H1 (cell line): Measurements from ENCODE around the gene SPATS2. TPM values are rescaled to one million over a fixed set of nuclear protein-coding genes. Genes with fewer than 3 reads are reported as not detected.

Experiments used
- CTCF ChIA-PET: fragments of 300-600 bp; sonication (Branson Sonifier 250); formaldehyde crosslinking; loops from one replicate; lab custom pipeline; 2021; ENCODE audit not compliant: partially characterized antibody; lab: Charles Lee
- POLR2A ChIA-PET: fragments of 300-600 bp; sonication (Branson Sonifier 250); formaldehyde crosslinking; loops from one replicate; lab custom pipeline; 2021; ENCODE audit warnings: inconsistent platforms; ENCODE audit not compliant: partially characterized antibody; lab: Charles Lee
- DNase-seq, 2 experiments: peaks; one replicate each; pipeline versions ENCODE4 v3.0.0 to v3.0.0-alpha.2; 2010 to 2022; ENCODE audit warnings: low spot score in 2 of 2, low read depth in 1 of 2, mixed read lengths in 1 of 2
- FAIRE-seq: peaks from 2 replicates; lab custom pipeline; 2011; peaks lifted over from hg19 to GRCh38; lab: Jason Lieb, UNC
- H2AFZ ChIP-seq: 2 replicates; pipeline ENCODE4 v1.8.1; 2012; ENCODE audit warnings: low read length, inconsistent platforms
- H2AK5ac ChIP-seq: 2 replicates; pipeline ENCODE4 v1.6.1; 2013; ENCODE audit warnings: low read depth, low read length
- H2BK120ac ChIP-seq: replicated peaks from 2 replicates; pipeline ENCODE3; 2013; ENCODE audit warnings: low read depth, low read length, inconsistent platforms
- H2BK12ac ChIP-seq: 2 replicates; pipeline ENCODE4 v1.6.1; 2013; ENCODE audit warnings: low read depth, low read length
- H2BK15ac ChIP-seq: 2 replicates; pipeline ENCODE4 v1.6.1; 2013; ENCODE audit warnings: low read length
- H2BK20ac ChIP-seq: 2 replicates; pipeline ENCODE4 v1.6.1; 2013; ENCODE audit warnings: low read length
- H2BK5ac ChIP-seq: 2 replicates; pipeline ENCODE4 v1.6.1; 2013; ENCODE audit warnings: low read depth, low read length
- H3K14ac ChIP-seq: 2 replicates; pipeline ENCODE4 v1.6.1; 2013; ENCODE audit warnings: inconsistent platforms; ENCODE audit not compliant: insufficient read length
- H3K18ac ChIP-seq: 2 replicates; pipeline ENCODE4 v1.6.1; 2013; ENCODE audit warnings: low read length; ENCODE audit errors: extremely low read depth
- H3K23ac ChIP-seq: 2 replicates; pipeline ENCODE4 v1.6.1; 2013; ENCODE audit warnings: inconsistent platforms; ENCODE audit not compliant: insufficient read length
- H3K23me2 ChIP-seq: 2 replicates; pipeline ENCODE4 v1.6.1; 2013; ENCODE audit warnings: low read depth, low read length
- H3K27ac ChIP-seq: 2 replicates; pipeline ENCODE4 v1.6.1; 2011; ENCODE audit warnings: low read depth, low read length, inconsistent platforms
- H3K27me3 ChIP-seq, 4 experiments: replicated peaks in 1 of 4; 1 replicate in 1 of 4; 2 replicates in 3 of 4; pipeline versions ENCODE4 v1.6.1 to v1.8.1; 2011 to 2013; ENCODE audit warnings: low read length in 3 of 4, mild to moderate bottlenecking in 3 of 4, inconsistent platforms in 2 of 4, mixed read lengths in 2 of 4, moderate library complexity in 1 of 4; ENCODE audit not compliant: control insufficient read depth in 3 of 4, insufficient read depth in 3 of 4; ENCODE audit errors: extremely low read depth in 1 of 4
- H3K36me3 ChIP-seq, 4 experiments: 2 replicates each; pipeline versions ENCODE4 v1.6.1 to v1.8.1; 2011 to 2013; ENCODE audit warnings: mild to moderate bottlenecking in 4 of 4, low read length in 3 of 4, moderate library complexity in 2 of 4, control low read depth in 1 of 4, inconsistent platforms in 1 of 4; ENCODE audit not compliant: insufficient read depth in 4 of 4, control insufficient read depth in 2 of 4
- H3K4ac ChIP-seq: replicated peaks from 2 replicates; pipeline ENCODE3; 2013; ENCODE audit warnings: low read length, low read depth, mixed read lengths, inconsistent platforms; ENCODE audit not compliant: insufficient read length
- H3K4me1 ChIP-seq, 4 experiments: replicated peaks in 1 of 4; 1 replicate in 1 of 4; 2 replicates in 3 of 4; pipeline versions ENCODE4 v1.6.1 to v1.8.1; 2011 to 2013; ENCODE audit warnings: low read length in 3 of 4, inconsistent platforms in 2 of 4, mixed read lengths in 1 of 4; ENCODE audit not compliant: insufficient read depth in 4 of 4, control insufficient read depth in 3 of 4
- H3K4me2 ChIP-seq, 2 experiments: 2 replicates each; pipeline versions ENCODE4 v1.6.1 to v1.8.1; 2011 to 2013; ENCODE audit warnings: low read depth in 2 of 2, low read length in 2 of 2, control low read depth in 1 of 2, inconsistent platforms in 1 of 2, mild to moderate bottlenecking in 1 of 2; ENCODE audit not compliant: insufficient read depth in 1 of 2
- H3K4me3 ChIP-seq, 4 experiments: fragments of 200-600, 300-600 bp in 1 of 4; sonication (generic), shearing (Covaris generic), sonication (Bioruptor Twin) in 1 of 4; 2 replicates each; pipeline versions ENCODE4 v1.5.1 to v1.8.1; 2011 to 2016; ENCODE audit warnings: low read length in 4 of 4, low read depth in 3 of 4, control low read depth in 2 of 4, inconsistent platforms in 2 of 4, mild to moderate bottlenecking in 2 of 4, mixed read lengths in 1 of 4, moderate library complexity in 1 of 4; ENCODE audit not compliant: insufficient read depth in 2 of 4; ENCODE audit errors: extremely low read depth in 1 of 4
- H3K56ac ChIP-seq: replicated peaks from 2 replicates; pipeline ENCODE3; 2013; ENCODE audit warnings: low read depth, mild to moderate bottlenecking, mixed read lengths, low read length, inconsistent platforms; ENCODE audit not compliant: insufficient read length
- H3K79me1 ChIP-seq: 2 replicates; pipeline ENCODE4 v1.6.1; 2013; ENCODE audit warnings: low read depth, low read length, control low read depth
- H3K79me2 ChIP-seq, 2 experiments: 2 replicates each; pipeline versions ENCODE4 v1.6.1 to v1.8.1; 2012 to 2013; ENCODE audit warnings: low read length in 2 of 2, mild to moderate bottlenecking in 2 of 2, inconsistent platforms in 1 of 2; ENCODE audit not compliant: insufficient read depth in 2 of 2, control insufficient read depth in 1 of 2
- H3K9ac ChIP-seq, 4 experiments: replicated peaks in 1 of 4; 1 replicate in 1 of 4; 2 replicates in 3 of 4; pipeline versions ENCODE4 v1.6.1 to v1.8.1; 2011 to 2013; ENCODE audit warnings: low read depth in 3 of 4, low read length in 3 of 4, control low read depth in 2 of 4, mild to moderate bottlenecking in 2 of 4, moderate library complexity in 2 of 4, inconsistent platforms in 1 of 4; ENCODE audit errors: extremely low read depth in 1 of 4
- H3K9me3 ChIP-seq, 2 experiments: 2 replicates each; pipeline versions ENCODE4 v1.6.1 to v1.8.1; 2012 to 2013; ENCODE audit warnings: mild to moderate bottlenecking in 2 of 2, moderate library complexity in 2 of 2, control low read depth in 1 of 2, inconsistent platforms in 1 of 2, low read depth in 1 of 2, low read length in 1 of 2, mixed read lengths in 1 of 2; ENCODE audit not compliant: insufficient read depth in 2 of 2
- H4K20me1 ChIP-seq, 2 experiments: replicated peaks in 1 of 2; 2 replicates each; pipeline versions ENCODE3 to v1.8.1; 2011 to 2013; ENCODE audit warnings: inconsistent platforms in 2 of 2, low read length in 2 of 2, mild to moderate bottlenecking in 1 of 2; ENCODE audit not compliant: insufficient read depth in 2 of 2, control insufficient read depth in 1 of 2
- H4K5ac ChIP-seq: 2 replicates; pipeline ENCODE4 v1.6.1; 2013; ENCODE audit warnings: low read length, low read depth, mixed read lengths, inconsistent platforms; ENCODE audit not compliant: insufficient read length
- H4K8ac ChIP-seq: 2 replicates; pipeline ENCODE4 v1.8.0; 2013; ENCODE audit warnings: mild to moderate bottlenecking, moderate library complexity, low read length, inconsistent platforms; ENCODE audit not compliant: insufficient read depth; ENCODE audit errors: extremely low read depth
- H4K91ac ChIP-seq: replicated peaks from 2 replicates; pipeline ENCODE3; 2013; ENCODE audit warnings: low read length, mixed read lengths, inconsistent platforms; ENCODE audit not compliant: insufficient read length
- CREB1 ChIP-seq: IDR thresholded peaks from 2 replicates; pipeline ENCODE4 v1.6.1; 2012; ENCODE audit warnings: inconsistent platforms
- EZH2 ChIP-seq: fragments of 200-600 bp; sonication (generic); IDR thresholded peaks from 2 replicates; pipeline ENCODE4 v1.7.1; 2012; ENCODE audit warnings: low read depth, mild to moderate bottlenecking, moderate library complexity, low read length, inconsistent platforms; ENCODE audit not compliant: severe bottlenecking
- TBP ChIP-seq: IDR thresholded peaks from 2 replicates; pipeline ENCODE4 v1.6.1; 2011; ENCODE audit warnings: low read depth, low read length, improper control_type of control experiment
- WGBS, 2 experiments: shearing (Covaris generic) in 1 of 2; methylation state at CpG; one replicate each; pipeline versions ENCODE4 v1.1.6 to v1.1.7; 2013 to 2015; ENCODE audit warnings: low lambda C conversion rate in 2 of 2, mixed read lengths in 2 of 2, inconsistent platforms in 1 of 2, low coverage in 1 of 2, missing lambda C conversion rate in 1 of 2; ENCODE audit not compliant: insufficient replicate concordance in 2 of 2, insufficient coverage in 1 of 2, insufficient read length in 1 of 2; ENCODE audit errors: extremely low coverage in 1 of 2, missing lambda C conversion rate in 1 of 2; 5-methylcytosine and 5-hydroxymethylcytosine counted together
- polyA plus RNA-seq, 7 experiments: library from polyadenylated mRNA; depleted of rRNA in 3 of 7; stranded (reverse) in 5 of 7; unstranded in 2 of 7; fragments of >200 nt in 5 of 7; fragments of 200-250 nt in 2 of 7; gene quantifications; 1 replicate in 5 of 7; 2 replicates in 1 of 7; 4 replicates in 1 of 7; pipeline versions ENCODE4 v1.2.1 to v1.2.3, GENCODE V29; 2011 to 2013; ENCODE audit warnings: missing spikeins in 2 of 7, mixed read lengths in 2 of 7
- total RNA-seq: library from RNA; stranded (reverse); fragmentation: NEBNext Ultra II Directional; extraction: Animal tissue kit (Norgen Biotek cat#: 25700); gene quantifications from 2 replicates; pipeline ENCODE4 v1.2.1, GENCODE V29; 2021

The SPATS2 gene
- total and polyA plus RNA-seq, 2 of the 8 experiments (the other 6 are each of a cell fraction or from before 2014, with no cell fraction given), result 19.2 to 24.5 TPM

DNA sequence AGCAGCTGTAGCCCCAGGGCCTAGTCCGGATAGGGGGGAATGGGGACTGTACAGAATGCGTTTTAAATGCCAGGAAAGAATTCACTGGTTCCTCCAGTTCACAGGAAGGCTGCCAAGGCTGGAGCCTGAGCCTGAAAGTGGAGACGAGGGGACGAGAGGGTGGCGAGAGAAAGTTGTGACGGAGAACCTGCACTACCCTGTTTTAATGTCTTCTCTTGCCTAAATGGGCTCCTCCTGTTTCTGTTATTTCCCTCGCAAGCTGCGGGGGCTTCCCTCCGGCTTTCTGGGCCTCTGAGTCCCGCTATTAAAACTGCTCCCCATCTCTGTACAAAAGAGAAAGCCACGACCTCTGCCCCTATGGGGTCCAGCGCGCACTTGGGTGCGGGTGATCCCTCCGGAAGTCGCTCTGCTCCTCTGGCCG, 34.8 kb upstream of the SPATS2 start:
- Histone ChIP-seq H3K79me2 (no peaks in the 10 kb centered on the region), H4K91ac (no peak overlapping the region), H3K23ac (no peak overlapping the region), H2BK5ac (no peak overlapping the region), H3K4me2 (peak overlapping the region; percentile 62 to 85; a peak in 2 of 4 replicates), H2BK20ac (no peak overlapping the region), H3K14ac (no peak overlapping the region), H2AFZ (no peak overlapping the region), H3K9ac (no peak overlapping the region), H3K36me3 (peaks cover 5 to 26% (median 13%) of the 10 kb centered on the region in 4 experiments; a peak in 7 of 8 replicates), H4K5ac (no peak overlapping the region), H3K18ac (no peak overlapping the region), H4K8ac (no peak overlapping the region), H3K4me1 (peaks cover 0 to 4% (median 1%) of the 10 kb centered on the region in 4 experiments; a peak in 3 of 7 replicates), H3K56ac (no peak overlapping the region), H2BK120ac (no peak overlapping the region), H3K23me2 (peaks cover 7% of the 10 kb centered on the region; the same call in 1 of the 2 replicates), H4K20me1 (peaks cover 8 to 9% of the 10 kb centered on the region in 2 experiments), H2BK15ac (no peak overlapping the region), H3K79me1 (no peaks in the 10 kb centered on the region), H3K4ac (no peak overlapping the region), H3K4me3 (peak overlapping the region in 2 of 4 experiments; percentile 31 to 51; a peak in 3 of 8 replicates), H3K27ac (no peak overlapping the region), H3K27me3 (peaks cover 40 to 58% (median 51%) of the 10 kb centered on the region in 4 experiments), H2BK12ac (no peak overlapping the region), H3K9me3 (peaks cover 0 to 6% of the 10 kb centered on the region in 2 experiments; a peak in 1 of 4 replicates), H2AK5ac (no peak overlapping the region)
- DNase-seq (no peak), FAIRE-seq (no peak)
- CTCF ChIA-PET, result interaction anchor here (0.6 to 12.7 kb wide), 30 partner anchors 9 to 290 kb away, joined by 3 to 276 read pairs (median 5); partner anchors contain the start of genes DNAJC22, PRPH and TROAP
- WGBS, 2 experiments, result 66% methylated on average over 15 of the region's 17 CpGs; no CpG with 5 or more reads in 1 of the 2 experiments
- POLR2A ChIA-PET, result interaction anchor here (0.9 to 6.2 kb wide), 11 partner anchors 9 to 272 kb away, joined by 3 to 37 read pairs (median 5); partner anchors contain the start of genes DNAJC22 and TROAP
- no peak for TF ChIP-seq TBP
- no peak for TF ChIP-seq CREB1
- peak; percentile 11 for TF ChIP-seq EZH2
